Stomach (tissue), 9 donors: ENCODE results near the gene TANGO6. TPM values are rescaled to one million over a fixed set of nuclear protein-coding genes. Genes with fewer than 3 reads are reported as not detected.

Experiments used
- DNase-seq, 2 donors: peaks; one replicate each; pipeline versions ENCODE4 v3.0.0 to v3.0.0-alpha.2; 2013 to 2019
- H3K27ac ChIP-seq, 5 donors: fragments of 200-600 bp in 4 of 5; sonication (generic) in 4 of 5; one replicate each; pipeline ENCODE4 v1.5.1; 2013 to 2019; ENCODE audit warnings: mild to moderate bottlenecking in 1 of 5, moderate library complexity in 1 of 5
- H3K27me3 ChIP-seq, 3 donors: fragments of 200-600 bp; sonication (generic); one replicate each; pipeline ENCODE4 v1.5.1; 2017 to 2019; ENCODE audit warnings: mixed run types in 1 of 3
- H3K36me3 ChIP-seq, 4 donors: fragments of 200-600 bp; sonication (generic); 1 replicate in 3 of 4; 2 replicates in 1 of 4; pipeline ENCODE4 v1.5.1; 2016 to 2019
- H3K4me1 ChIP-seq, 4 donors: fragments of 200-600 bp; sonication (generic); one replicate each; pipeline ENCODE4 v1.5.1; 2016 to 2019
- H3K4me3 ChIP-seq, 4 donors: fragments of 200-600 bp; sonication (generic) in 3 of 4; one replicate each; pipeline ENCODE4 v1.5.1; 2016 to 2019; ENCODE audit warnings: mild to moderate bottlenecking in 1 of 4
- H3K9me3 ChIP-seq, 4 donors: fragments of 200-600 bp; sonication (generic); one replicate each; pipeline ENCODE4 v1.5.1; 2016 to 2019
- EP300 ChIP-seq: sonication (generic); formaldehyde crosslinking; IDR thresholded peaks from one replicate; pipeline ENCODE4 v1.6.1; 2017; ENCODE audit warnings: antibody characterized with exemption
- POLR2A ChIP-seq, 4 donors: fragments of 450-650 bp; IDR thresholded peaks; one replicate each; pipeline ENCODE4 v1.6.1; 2016; ENCODE audit warnings: antibody characterized with exemption in 4 of 4, control low read depth in 2 of 4, mild to moderate bottlenecking in 1 of 4, moderate library complexity in 1 of 4
- POLR2AphosphoS5 ChIP-seq, 3 donors: sonication (generic); formaldehyde crosslinking; IDR thresholded peaks; one replicate each; pipeline ENCODE4 v1.6.1; 2016; ENCODE audit warnings: antibody characterized with exemption in 3 of 3
- WGBS, 5 donors: extraction: QIAGEN DNeasy Blood & Tissue Kit in 3 of 5; methylation state at CpG; one replicate each; pipeline versions ENCODE4 v1.1.5 to v1.1.7; 2013 to 2018; 5-methylcytosine and 5-hydroxymethylcytosine counted together
- intact Hi-C: fragments of 100-400 bp; cut with DNase I; formaldehyde crosslinking; loops from one replicate; pipeline ENCODE4 v1.15.1; 2023; ENCODE audit warnings: low total_unique reads
- polyA plus RNA-seq, 3 donors: library from polyadenylated mRNA; stranded (reverse); fragments of 200-250 nt; gene quantifications; one replicate each; pipeline ENCODE4 v1.2.3, GENCODE V29; 2013
- total RNA-seq, 5 donors: library from RNA; depleted of rRNA; stranded (reverse); fragments of >200 nt; gene quantifications; one replicate each; pipeline versions ENCODE4 v1.1.0 to v1.2.3, GENCODE V29; 2014 to 2016
- TF ChIP-seq, protein P1 (sequence below), 7 experiments: fragments of 450-650 bp in 4 of 7; fragments of 200-600 bp in 3 of 7; sonication (generic) in 3 of 7; IDR thresholded peaks; one replicate each; pipeline ENCODE4 v1.5.1; 2016 to 2019; ENCODE audit warnings: antibody characterized with exemption in 7 of 7, control low read depth in 2 of 7, mild to moderate bottlenecking in 1 of 7
- donor health status: healthy with polysubstance abuse.
- donor health status: Bipolar disorder and iron deficiency.
- donor health status: healthy.

Gene TANGO6
- total and polyA plus RNA-seq, 8 donors, result 2.2 to 32.7 (median 11.4) TPM

DNA sequence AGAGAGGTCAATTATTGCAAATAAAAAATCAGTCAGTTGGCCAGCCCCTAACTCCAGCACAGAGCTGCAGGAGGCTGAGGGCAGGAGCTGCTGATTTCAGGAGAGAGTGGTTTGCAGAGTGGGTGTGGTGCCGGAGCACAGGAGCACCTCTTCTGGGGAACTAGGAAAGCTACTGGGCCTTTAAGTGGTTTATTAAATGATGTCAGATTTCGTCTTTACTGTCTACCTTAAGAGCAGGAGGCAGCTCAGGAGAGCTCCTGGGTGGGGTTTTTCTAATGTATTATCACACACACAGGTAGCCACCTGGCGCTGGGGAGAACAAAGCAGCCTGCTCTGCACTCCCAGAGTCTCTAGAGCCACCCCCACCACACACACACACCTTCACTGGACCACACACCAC is 250.6 kb downstream of the TANGO6 start:
- peaks cover 5 to 14% (median 10%) of the 10 kb centered on the region in 4 donors for H3K4me1 ChIP-seq
- H3K4me3 ChIP-seq, result no peak overlapping the region
- no peaks in the 10 kb centered on the region for H3K27me3 ChIP-seq
- intact Hi-C loops, result no loop called here
- TF ChIP-seq EP300, result no peak
- no peak for TF ChIP-seq POLR2AphosphoS5 (IDR thresholded peaks at IDR 0.05)
- no peak for TF ChIP-seq POLR2A (IDR thresholded peaks at IDR 0.05)
- TF ChIP-seq, protein P1, sequence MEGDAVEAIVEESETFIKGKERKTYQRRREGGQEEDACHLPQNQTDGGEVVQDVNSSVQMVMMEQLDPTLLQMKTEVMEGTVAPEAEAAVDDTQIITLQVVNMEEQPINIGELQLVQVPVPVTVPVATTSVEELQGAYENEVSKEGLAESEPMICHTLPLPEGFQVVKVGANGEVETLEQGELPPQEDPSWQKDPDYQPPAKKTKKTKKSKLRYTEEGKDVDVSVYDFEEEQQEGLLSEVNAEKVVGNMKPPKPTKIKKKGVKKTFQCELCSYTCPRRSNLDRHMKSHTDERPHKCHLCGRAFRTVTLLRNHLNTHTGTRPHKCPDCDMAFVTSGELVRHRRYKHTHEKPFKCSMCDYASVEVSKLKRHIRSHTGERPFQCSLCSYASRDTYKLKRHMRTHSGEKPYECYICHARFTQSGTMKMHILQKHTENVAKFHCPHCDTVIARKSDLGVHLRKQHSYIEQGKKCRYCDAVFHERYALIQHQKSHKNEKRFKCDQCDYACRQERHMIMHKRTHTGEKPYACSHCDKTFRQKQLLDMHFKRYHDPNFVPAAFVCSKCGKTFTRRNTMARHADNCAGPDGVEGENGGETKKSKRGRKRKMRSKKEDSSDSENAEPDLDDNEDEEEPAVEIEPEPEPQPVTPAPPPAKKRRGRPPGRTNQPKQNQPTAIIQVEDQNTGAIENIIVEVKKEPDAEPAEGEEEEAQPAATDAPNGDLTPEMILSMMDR (IDR thresholded peaks at IDR 0.05), result no peak
- no peak overlapping the region for H3K27ac ChIP-seq
- no peaks in the 10 kb centered on the region for H3K9me3 ChIP-seq
- H3K36me3 ChIP-seq, result no peaks in the 10 kb centered on the region
- 32 to 62% (median 40%) methylated on average over 3 of the region's 3 CpGs for WGBS, 5 donors
- DNase-seq, result no peak

DNA sequence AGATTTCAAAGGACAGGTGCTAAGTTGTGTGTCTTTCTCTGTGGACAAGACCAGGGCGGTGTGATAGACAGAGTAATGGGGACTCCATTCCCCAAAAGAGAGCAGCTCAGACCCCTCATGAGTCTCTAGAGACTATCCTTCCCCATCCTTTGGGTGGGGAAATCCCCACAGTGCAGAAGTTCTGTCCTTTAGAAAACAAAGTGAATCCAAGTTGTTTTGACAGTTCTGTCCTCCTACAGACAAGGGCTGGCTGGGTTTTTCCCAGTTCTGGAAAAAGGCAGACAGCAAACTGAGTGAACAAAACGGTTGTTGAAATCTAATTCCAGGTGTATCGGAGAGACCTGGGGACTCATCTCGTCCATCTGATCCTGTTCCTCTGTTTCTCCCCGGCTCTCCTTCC is 251.2 kb downstream of the TANGO6 start:
- Histone ChIP-seq H3K4me1 (peaks cover 2 to 9% (median 5%) of the 10 kb centered on the region in 4 donors), H3K9me3 (no peaks in the 10 kb centered on the region), H3K4me3 (no peak overlapping the region), H3K27me3 (no peaks in the 10 kb centered on the region), H3K36me3 (no peaks in the 10 kb centered on the region), H3K27ac (no peak overlapping the region)
- DNase-seq, result no peak
- intact Hi-C loops, result no loop called here
- WGBS, 5 donors, result 77 to 86% (median 83%) methylated on average over 5 of the region's 5 CpGs
- TF ChIP-seq, protein P1 (IDR thresholded peaks at IDR 0.05), result no peak
- no peak for TF ChIP-seq EP300
- TF ChIP-seq POLR2A (IDR thresholded peaks at IDR 0.05), result no peak
- TF ChIP-seq POLR2AphosphoS5 (IDR thresholded peaks at IDR 0.05), result no peak

DNA sequence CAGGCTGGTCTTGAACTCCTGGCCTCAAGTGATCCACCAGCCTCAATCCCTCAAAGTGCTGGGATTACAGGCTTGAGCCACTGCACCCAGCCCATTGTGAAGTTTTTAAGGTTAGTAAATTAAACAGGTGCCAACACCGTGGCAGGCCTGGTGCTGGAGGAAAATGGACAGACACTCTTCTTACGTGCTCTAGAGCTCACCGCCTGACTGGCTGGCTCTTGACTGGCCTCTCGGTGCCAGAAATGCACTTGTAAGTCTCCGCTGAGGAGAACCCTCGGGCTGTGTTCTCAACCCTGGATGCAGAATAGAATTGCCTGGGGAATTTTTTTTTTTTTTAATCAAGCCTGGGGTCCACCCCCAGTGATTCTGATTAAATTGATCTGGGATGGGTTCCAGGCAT is 251.9 kb downstream of the TANGO6 start:
- 84 to 94% (median 92%) methylated on average over 6 of the region's 6 CpGs for WGBS, 5 donors
- Histone ChIP-seq H3K27me3 (no peaks in the 10 kb centered on the region), H3K9me3 (no peaks in the 10 kb centered on the region), H3K27ac (no peak overlapping the region), H3K36me3 (no peaks in the 10 kb centered on the region), H3K4me1 (peaks cover 0 to 7% (median 1%) of the 10 kb centered on the region in 4 donors), H3K4me3 (no peak overlapping the region)
- intact Hi-C loops, result no loop called here
- DNase-seq, result no peak
- TF ChIP-seq, protein P1 (IDR thresholded peaks at IDR 0.05), result no peak
- no peak for TF ChIP-seq POLR2AphosphoS5 (IDR thresholded peaks at IDR 0.05)
- no peak for TF ChIP-seq POLR2A (IDR thresholded peaks at IDR 0.05)
- no peak for TF ChIP-seq EP300

DNA sequence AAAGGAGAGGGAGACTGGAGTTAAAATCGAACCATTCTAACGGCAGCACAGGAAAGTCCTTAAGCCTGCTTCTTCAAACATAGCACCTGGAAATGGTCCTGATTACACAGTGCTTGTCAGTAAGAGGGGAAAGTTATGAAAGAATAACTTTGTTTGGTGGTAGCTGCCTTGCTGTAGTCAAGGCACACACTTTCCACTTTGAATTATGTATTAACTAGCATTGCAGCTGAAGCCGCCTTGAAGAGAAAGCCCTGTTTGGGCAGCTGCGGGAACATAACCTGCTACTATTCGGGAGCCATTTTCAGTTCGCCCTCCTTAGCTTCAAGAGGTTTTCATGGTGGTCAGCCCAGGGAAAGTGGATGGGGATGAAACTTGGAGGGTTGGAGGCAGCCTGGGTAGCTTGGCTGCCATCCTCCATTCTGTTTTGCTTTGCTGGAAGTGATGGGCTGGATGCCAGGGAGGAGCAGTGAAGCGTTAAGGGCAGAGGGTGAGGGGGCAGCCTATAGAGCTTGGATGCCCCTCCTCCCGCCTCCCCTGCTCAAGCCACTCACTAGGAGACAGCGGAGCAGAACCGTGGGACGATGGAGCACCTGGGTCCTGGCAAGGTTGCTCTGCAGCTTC is 256.9 kb downstream of the TANGO6 start:
- Histone ChIP-seq H3K27ac (peak overlapping the region in 1 of 5 donors; percentile 27), H3K4me3 (peak overlapping the region in 2 of 4 donors; percentile 5 to 16), H3K27me3 (peaks cover 0 to 2% (median 0%) of the 10 kb centered on the region in 3 donors), H3K4me1 (peaks cover 0 to 19% (median 8%) of the 10 kb centered on the region in 4 donors), H3K9me3 (no peaks in the 10 kb centered on the region), H3K36me3 (no peaks in the 10 kb centered on the region)
- intact Hi-C loops, result no loop called here
- DNase-seq, result peak in 1 of 2 donors; percentile 47
- TF ChIP-seq POLR2AphosphoS5 (IDR thresholded peaks at IDR 0.05) (no peak), EP300 (no peak), POLR2A (IDR thresholded peaks at IDR 0.05) (no peak)
- TF ChIP-seq, protein P1 (IDR thresholded peaks at IDR 0.05), result no peak
- WGBS, 5 donors, result 34 to 51% (median 37%) methylated on average over 11 of the region's 11 CpGs
